Measurements from ENCODE around the gene ENDOG. TPM values are rescaled to one million over a fixed set of nuclear protein-coding genes. Genes with fewer than 3 reads are reported as not detected.

Gene ENDOG
- total RNA-seq, 1 experiment from 2014 or later, result 16.7 TPM

- no CpG with 5 or more reads among the region's 10 CpGs for WGBS (ENCODE audit: extremely low coverage, insufficient read length, low lambda C conversion rate)
- Histone ChIP-seq H3K23ac (ENCODE audit: insufficient read length, low read depth, low read length) (no peak overlapping the region), H2BK120ac (ENCODE audit: low read depth, low read length, poor library complexity, severe bottlenecking) (no peak overlapping the region), H3K56ac (ENCODE audit: insufficient read length, low read depth, low read length) (no peak overlapping the region), H3K4ac (ENCODE audit: low read depth, low read length) (no peak overlapping the region), H3T11ph (ENCODE audit: low read length) (no peak overlapping the region), H3K14ac (ENCODE audit: insufficient read depth, low read length) (no peak overlapping the region), H3K23me2 (ENCODE audit: insufficient read length, low read depth, low read length, poor library complexity, severe bottlenecking) (no peaks in the 10 kb centered on the region), H2BK12ac (ENCODE audit: insufficient read length, low read depth, low read length) (no peak overlapping the region), H3K9ac (ENCODE audit: extremely low read depth, insufficient read length, low read length) (no peak overlapping the region), H3K27me3 (ENCODE audit: insufficient read depth, low read length) (no peaks in the 10 kb centered on the region), H4K20me1 (ENCODE audit: control insufficient read depth, insufficient read depth, insufficient read length) (peaks cover 4% of the 10 kb centered on the region), H3K79me2 (ENCODE audit: insufficient read depth, low read length) (no peaks in the 10 kb centered on the region; the same call in 1 of the 2 replicates), H2BK20ac (ENCODE audit: low read depth, low read length, poor library complexity, severe bottlenecking) (no peak overlapping the region), H3K4me1 (ENCODE audit: insufficient read depth, low read length) (no peaks in the 10 kb centered on the region), H4K5ac (ENCODE audit: insufficient read length, low read depth, low read length) (no peak overlapping the region), H3K4me2 (ENCODE audit: insufficient read depth, insufficient read length, low read length) (no peak overlapping the region), H3K79me1 (ENCODE audit: insufficient read depth, low read depth, low read length, poor library complexity, severe bottlenecking) (no peaks in the 10 kb centered on the region), H3K9me3 (ENCODE audit: control insufficient read depth, low read depth, low read length) (no peaks in the 10 kb centered on the region), H3K27ac (ENCODE audit: insufficient read length, low read depth, low read length) (no peak overlapping the region), H2AFZ (ENCODE audit: low read length) (no peak overlapping the region), H4K91ac (ENCODE audit: insufficient read length, low read depth, low read length) (no peak overlapping the region), H2AK5ac (ENCODE audit: insufficient read length, low read length) (no peak overlapping the region), H3K18ac (ENCODE audit: insufficient read length, low read depth, low read length) (no peak overlapping the region), H2BK15ac (ENCODE audit: low read depth, low read length) (no peak overlapping the region), H4K8ac (replicated peaks; ENCODE audit: insufficient read length, low read depth, low read length) (no peak overlapping the region), H2BK5ac (ENCODE audit: insufficient read length, low read length) (no peak overlapping the region)
- no peaks in the 10 kb centered on the region; a peak in 3 of 7 replicates for H3K36me3 Mint-ChIP-seq (ENCODE audit: insufficient read depth in 1 of 3, low read depth in 3 of 3)
- peak overlapping the region in 2 of 3 experiments; percentile 60 to 73; a peak in 3 of 7 replicates for H3K27ac Mint-ChIP-seq
- H3K4me3 Mint-ChIP-seq, result no peak overlapping the region; a peak in 2 of 5 replicates
- no peaks in the 10 kb centered on the region for H3K27me3 Mint-ChIP-seq (ENCODE audit: low read depth)
- peaks cover 19 to 22% of the 10 kb centered on the region in 2 experiments for H3K4me1 Mint-ChIP-seq
- peak; percentile 94 for DNase-seq
- no peaks in the 10 kb centered on the region for H3K9me3 Mint-ChIP-seq
- TF ChIP-seq CTCF (conservative IDR thresholded peaks at IDR 0.05), result peak; percentile 98
These were observed 45.3 kb downstream of the ENDOG start for GRCh38 chr9:128863647-128864046.

Measured in H9 (cell line).